HUES48 (cell line): ENCODE measurements around the gene FHIT.

Experiments used
- H3K27ac ChIP-seq: one replicate; pipeline ENCODE4 v1.7.0; 2013; ENCODE audit warnings: low read depth, low read length, inconsistent platforms
- H3K27me3 ChIP-seq: 2 replicates; pipeline ENCODE4 v1.6.1; 2013; ENCODE audit warnings: mild to moderate bottlenecking, low read length; ENCODE audit not compliant: control insufficient read depth, insufficient read depth
- H3K36me3 ChIP-seq: 2 replicates; pipeline ENCODE4 v1.6.1; 2013; ENCODE audit warnings: low read length; ENCODE audit not compliant: control insufficient read depth, insufficient read depth
- H3K4me1 ChIP-seq: 2 replicates; pipeline ENCODE4 v1.6.1; 2013; ENCODE audit warnings: mild to moderate bottlenecking, low read length; ENCODE audit not compliant: control insufficient read depth, insufficient read depth
- H3K4me3 ChIP-seq: 2 replicates; pipeline ENCODE4 v1.5.1; 2013; ENCODE audit warnings: mild to moderate bottlenecking, low read depth, low read length
- H3K9ac ChIP-seq: 2 replicates; pipeline ENCODE4 v1.6.1; 2013; ENCODE audit warnings: mild to moderate bottlenecking, low read depth, low read length, moderate library complexity
- H3K9me3 ChIP-seq: 2 replicates; pipeline ENCODE4 v1.6.1; 2013; ENCODE audit warnings: low read length; ENCODE audit not compliant: control insufficient read depth, insufficient read depth

FHIT gene

DNA sequence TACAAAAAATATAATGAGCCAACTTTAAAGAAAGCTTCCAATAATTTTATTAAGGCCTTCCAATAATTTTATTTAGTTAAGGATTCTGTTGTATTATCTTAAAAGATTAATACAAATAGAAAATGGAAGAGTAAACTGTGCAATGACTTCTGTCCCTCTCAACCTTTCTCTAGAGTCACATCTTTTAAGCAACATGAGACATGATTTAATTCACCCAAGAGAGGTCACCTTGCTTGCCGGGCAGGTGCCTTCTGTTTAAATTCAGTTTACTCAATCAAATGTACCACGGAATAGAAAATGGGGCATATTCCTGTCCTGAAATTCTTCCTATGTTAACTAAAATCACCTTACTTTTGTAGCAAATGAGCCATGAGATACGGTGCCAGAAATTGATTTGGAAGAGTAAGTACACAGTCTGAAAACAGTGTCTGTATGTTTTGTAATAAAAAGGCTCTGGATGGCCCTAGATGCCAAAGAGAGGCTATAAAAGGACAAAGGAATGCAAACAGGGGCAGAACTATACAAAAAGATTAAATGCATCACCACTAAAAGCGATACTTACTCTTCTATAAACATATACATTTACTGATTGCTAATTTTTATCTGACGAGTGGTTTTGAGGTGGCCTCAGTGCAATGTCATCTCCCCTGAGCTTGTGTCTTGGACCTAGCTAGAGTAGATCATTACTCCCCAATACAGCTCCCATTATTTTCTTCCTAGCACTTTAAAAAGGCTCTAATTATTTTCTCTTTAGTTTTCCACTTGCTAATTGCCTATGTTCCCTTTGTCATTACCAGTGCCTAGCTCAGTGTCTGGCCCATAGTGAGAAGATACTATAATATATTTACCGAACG lies 134.0 kb downstream of the FHIT start:
- no peak overlapping the region for H3K4me3 ChIP-seq
- H3K4me1 ChIP-seq = no peaks in the 10 kb centered on the region
- no peaks in the 10 kb centered on the region for H3K27me3 ChIP-seq
- H3K9ac ChIP-seq = no peak overlapping the region
- H3K27ac ChIP-seq = no peak overlapping the region
- H3K36me3 ChIP-seq = no peaks in the 10 kb centered on the region
- no peaks in the 10 kb centered on the region; the same call in 1 of the 2 replicates for H3K9me3 ChIP-seq

DNA sequence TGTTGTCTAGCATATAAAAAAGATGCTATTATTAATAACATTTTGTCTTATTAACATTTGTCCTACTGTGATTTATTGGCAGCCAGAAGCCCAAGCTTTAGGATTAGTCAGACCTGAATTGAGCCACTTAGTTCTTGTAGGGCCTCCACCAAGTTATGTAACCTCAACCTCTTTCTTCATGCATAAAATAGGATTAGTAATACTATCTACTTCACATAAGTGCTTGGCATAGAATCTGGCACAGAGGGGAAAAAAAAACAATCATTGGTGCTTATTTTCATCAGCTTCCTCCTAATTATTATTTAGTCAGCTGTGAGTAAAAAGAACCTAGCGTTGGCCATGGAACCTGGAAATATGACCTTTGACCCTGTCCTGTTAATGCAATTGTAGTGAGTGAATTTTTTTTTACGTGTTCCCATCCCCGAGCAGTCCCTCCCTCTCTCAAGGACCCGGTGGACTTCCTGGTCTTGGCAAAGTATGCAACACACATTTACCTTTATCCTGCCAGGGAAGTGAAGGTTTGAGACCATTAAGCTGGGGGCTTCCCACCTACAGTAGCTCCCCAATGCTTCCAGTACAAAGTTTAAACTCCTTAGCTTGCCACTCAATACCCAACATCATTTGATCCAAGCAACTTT lies 136.8 kb downstream of the FHIT start:
- no peak overlapping the region for H3K4me3 ChIP-seq
- H3K4me1 ChIP-seq = no peaks in the 10 kb centered on the region
- H3K9me3 ChIP-seq = no peaks in the 10 kb centered on the region
- H3K27ac ChIP-seq = no peak overlapping the region
- no peaks in the 10 kb centered on the region for H3K36me3 ChIP-seq
- no peaks in the 10 kb centered on the region for H3K27me3 ChIP-seq
- no peak overlapping the region for H3K9ac ChIP-seq

DNA sequence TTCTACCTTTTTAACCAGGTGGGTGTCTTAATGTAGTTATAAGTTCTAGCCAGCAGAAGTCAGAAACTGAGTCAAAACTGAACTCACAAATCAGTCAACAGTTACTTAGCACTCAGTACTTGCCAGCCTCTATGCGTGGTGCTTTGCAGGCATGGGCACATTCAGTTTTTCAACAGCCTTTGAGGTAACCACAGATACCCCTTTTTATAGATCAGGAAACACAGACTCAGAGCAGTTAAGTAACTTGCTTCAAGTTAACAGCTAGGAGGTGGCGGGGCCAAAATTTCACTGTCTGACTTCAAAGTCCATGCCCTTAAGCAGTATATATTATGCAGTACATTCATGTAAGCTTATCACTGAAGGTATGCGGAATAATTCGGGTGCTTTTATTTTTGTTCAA lies 139.4 kb downstream of the FHIT start:
- no peak overlapping the region for H3K27ac ChIP-seq
- no peaks in the 10 kb centered on the region for H3K4me1 ChIP-seq
- no peaks in the 10 kb centered on the region for H3K36me3 ChIP-seq
- H3K9me3 ChIP-seq = no peaks in the 10 kb centered on the region
- H3K4me3 ChIP-seq = no peak overlapping the region
- no peaks in the 10 kb centered on the region for H3K27me3 ChIP-seq
- no peak overlapping the region for H3K9ac ChIP-seq

DNA sequence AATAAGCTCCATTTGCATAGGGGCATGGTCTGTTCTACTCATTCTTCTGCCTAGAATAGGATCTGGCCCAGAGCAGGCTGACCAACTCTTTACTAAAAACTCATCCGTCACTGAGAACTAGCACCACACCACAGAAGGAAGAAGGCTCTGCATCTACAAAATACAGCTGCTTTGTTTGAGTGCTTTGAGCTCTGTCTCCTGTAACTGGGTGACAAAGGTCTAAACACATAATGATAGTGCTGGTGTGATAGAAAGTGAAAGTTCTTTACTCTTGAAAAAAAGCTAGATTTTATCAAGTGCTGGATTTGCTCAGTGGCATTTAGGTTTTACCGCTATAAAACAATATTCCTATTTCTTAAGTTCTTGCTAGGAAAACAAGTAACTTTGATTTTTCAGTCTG lies 140.7 kb downstream of the FHIT start:
- H3K27ac ChIP-seq = no peak overlapping the region
- peaks cover 6% of the 10 kb centered on the region; the same call in 1 of the 2 replicates for H3K4me1 ChIP-seq
- no peaks in the 10 kb centered on the region for H3K9me3 ChIP-seq
- H3K36me3 ChIP-seq = no peaks in the 10 kb centered on the region
- no peak overlapping the region for H3K4me3 ChIP-seq
- no peaks in the 10 kb centered on the region for H3K27me3 ChIP-seq
- no peak overlapping the region for H3K9ac ChIP-seq

DNA sequence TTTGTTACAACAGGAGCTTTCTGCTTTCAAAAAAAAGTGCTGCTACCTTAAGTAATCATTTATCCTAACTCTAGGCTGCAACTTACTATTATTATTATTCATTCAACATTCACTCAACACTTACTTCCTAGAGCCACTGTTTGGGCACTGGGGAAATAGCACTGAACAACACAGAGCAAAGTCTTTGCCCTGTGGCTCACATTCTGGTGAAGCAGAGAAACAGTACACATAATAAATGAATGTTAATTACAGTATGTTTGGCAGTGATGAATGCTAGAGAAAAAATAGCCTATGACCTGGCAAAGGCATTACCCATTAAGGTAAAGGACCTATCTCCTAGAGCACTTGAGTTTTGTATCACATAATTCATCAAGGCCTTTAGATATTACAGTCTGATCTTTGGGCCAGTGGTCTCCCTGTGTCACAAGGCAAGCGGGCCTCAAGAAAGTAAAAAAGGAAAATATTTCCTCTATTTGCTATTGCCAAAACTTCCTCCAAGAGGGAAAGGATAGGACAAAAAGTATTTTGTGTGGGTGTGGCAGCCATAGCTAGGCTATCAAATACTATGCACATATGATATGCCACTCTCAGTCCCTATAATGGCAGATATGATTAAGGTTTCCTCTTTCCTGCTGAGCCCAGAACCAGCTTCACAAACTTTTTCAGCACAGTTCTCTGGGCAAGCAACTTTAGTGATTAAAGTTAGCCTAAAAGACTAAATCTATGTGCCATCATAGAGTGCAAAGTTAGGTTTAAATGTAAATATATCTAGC lies 142.8 kb downstream of the FHIT start:
- H3K4me1 ChIP-seq = peaks cover 7% of the 10 kb centered on the region; the same call in 1 of the 2 replicates
- H3K4me3 ChIP-seq = no peak overlapping the region
- H3K36me3 ChIP-seq = no peaks in the 10 kb centered on the region
- H3K27ac ChIP-seq = no peak overlapping the region
- H3K27me3 ChIP-seq = no peaks in the 10 kb centered on the region
- H3K9me3 ChIP-seq = no peaks in the 10 kb centered on the region
- no peak overlapping the region for H3K9ac ChIP-seq

DNA sequence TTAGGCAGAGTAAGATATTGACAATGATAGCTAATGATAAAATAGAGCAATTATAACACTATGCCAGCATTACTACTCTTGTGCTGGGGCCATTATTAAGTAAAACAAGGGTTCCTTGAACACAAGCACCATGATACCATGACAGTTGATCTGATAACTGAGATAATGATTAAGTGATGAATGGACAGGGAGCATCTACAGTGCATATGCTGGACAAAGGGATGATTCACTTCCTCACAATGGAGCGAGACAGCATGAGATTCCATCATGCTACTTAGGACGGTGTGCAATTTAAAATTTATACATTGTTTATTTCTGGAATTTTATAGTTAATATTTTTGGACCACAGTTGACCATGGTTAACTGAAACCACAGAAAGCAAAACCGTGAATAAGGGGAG lies 156.6 kb downstream of the FHIT start:
- H3K27me3 ChIP-seq = no peaks in the 10 kb centered on the region
- H3K36me3 ChIP-seq = no peaks in the 10 kb centered on the region
- H3K27ac ChIP-seq = no peak overlapping the region
- peaks cover 7% of the 10 kb centered on the region for H3K4me1 ChIP-seq
- no peak overlapping the region for H3K9ac ChIP-seq
- no peaks in the 10 kb centered on the region for H3K9me3 ChIP-seq
- no peak overlapping the region for H3K4me3 ChIP-seq

DNA sequence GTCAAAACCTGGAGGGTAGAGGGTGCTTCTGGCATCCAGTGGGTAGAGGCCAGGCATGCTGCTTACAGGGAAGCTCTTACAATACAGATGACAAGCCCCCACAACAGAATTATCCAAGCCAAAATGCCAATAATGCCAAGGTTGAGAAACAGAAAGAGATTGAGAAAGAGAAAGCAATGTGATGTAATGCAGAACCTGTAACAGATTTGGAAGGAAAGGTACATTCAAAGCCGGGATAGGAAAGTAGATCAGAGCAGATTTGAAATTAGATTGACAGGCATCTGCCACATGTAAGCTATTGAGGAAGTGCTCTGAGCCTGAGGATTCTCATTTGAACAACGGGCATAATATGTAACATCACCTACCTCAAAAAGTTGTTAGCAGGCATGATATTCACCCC lies 157.9 kb downstream of the FHIT start:
- Histone ChIP-seq H3K4me1 (peaks cover 7% of the 10 kb centered on the region), H3K4me3 (no peak overlapping the region), H3K27ac (no peak overlapping the region)

DNA sequence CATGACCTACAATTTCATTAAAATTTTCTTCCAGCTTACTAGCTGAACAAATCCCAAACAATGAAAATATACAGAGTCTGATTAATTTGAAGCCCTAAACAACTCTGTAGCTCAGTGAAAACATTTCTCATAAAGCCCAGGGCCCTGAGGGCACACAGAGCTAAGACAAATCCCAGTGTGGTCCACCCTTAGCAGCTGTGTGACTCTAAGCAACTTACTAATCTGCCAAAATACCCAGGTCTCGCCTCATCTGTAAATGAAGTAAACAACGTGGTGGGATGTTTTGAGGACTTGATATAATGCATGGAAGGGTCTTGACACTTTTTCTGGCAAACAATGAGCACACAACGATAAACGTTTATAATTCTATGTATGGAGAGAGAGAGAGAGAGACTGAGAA lies 158.4 kb downstream of the FHIT start:
- Histone ChIP-seq H3K27me3 (no peaks in the 10 kb centered on the region), H3K36me3 (no peaks in the 10 kb centered on the region), H3K9me3 (no peaks in the 10 kb centered on the region), H3K27ac (no peak overlapping the region), H3K4me3 (no peak overlapping the region), H3K9ac (no peak overlapping the region), H3K4me1 (peaks cover 7% of the 10 kb centered on the region)

More for the DNA sequence above, 157.9 kb downstream of the FHIT start:
- H3K9ac ChIP-seq = no peak overlapping the region
- H3K9me3 ChIP-seq = no peaks in the 10 kb centered on the region
- no peaks in the 10 kb centered on the region for H3K36me3 ChIP-seq
- no peaks in the 10 kb centered on the region for H3K27me3 ChIP-seq

DNA sequence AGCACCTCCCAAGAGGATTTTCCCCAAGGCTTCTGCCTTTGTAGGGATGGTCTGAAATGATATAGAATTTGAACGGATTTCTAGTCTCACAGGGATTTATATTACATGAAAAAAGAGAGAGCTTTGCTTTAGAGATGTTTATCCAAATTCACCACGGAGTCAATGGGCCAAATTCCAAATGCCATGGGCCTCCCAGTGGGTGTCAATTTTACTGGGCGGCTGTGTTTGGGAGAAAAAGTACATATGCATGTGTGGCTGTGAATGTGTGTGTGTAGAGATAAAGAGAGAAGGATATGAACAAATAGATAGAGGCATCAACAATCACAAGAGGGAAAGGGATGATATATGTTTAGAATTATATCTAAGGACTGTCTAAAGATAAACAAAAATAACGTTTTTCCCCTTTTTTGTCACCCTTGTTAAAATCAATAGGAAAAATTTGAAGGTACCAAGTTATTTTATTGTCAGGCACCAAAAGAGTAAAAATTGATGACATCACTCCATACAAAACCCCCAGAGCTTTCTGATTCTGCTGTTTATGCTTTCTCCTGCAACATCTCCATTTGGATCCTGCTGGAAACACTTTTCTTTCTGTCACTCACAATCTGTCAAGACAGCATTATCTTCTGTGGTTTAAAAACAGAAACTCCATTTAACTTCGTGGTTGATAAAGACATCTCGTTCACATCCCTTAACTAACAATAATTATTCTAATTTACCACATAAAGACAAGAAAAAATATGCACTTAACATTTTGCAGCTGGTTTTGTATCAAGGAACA lies 160.7 kb downstream of the FHIT start:
- H3K9ac ChIP-seq = no peak overlapping the region
- H3K36me3 ChIP-seq = no peaks in the 10 kb centered on the region
- no peak overlapping the region for H3K4me3 ChIP-seq
- no peaks in the 10 kb centered on the region for H3K9me3 ChIP-seq
- H3K27me3 ChIP-seq = no peaks in the 10 kb centered on the region
- peaks cover 16% of the 10 kb centered on the region for H3K4me1 ChIP-seq
- H3K27ac ChIP-seq = no peak overlapping the region

DNA sequence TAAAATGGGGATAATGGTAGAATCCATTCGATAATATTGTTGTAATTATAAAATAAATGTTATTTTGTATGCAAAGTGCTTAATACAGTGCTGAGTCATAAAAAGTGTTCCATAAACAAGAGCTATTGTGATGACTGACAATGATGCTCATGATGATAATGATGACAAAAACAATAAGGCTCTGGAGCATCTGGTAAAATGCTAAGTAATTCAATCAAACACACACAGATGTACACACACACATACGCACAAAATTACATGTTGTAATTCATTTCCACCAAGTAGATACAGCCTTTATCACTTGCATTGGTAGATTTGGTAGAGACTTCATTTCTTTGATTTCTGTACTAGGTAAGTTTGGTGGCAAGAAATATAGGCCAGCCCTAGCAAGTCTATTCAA lies 163.8 kb downstream of the FHIT start:
- Histone ChIP-seq H3K36me3 (no peaks in the 10 kb centered on the region), H3K4me3 (no peak overlapping the region), H3K9me3 (no peaks in the 10 kb centered on the region), H3K4me1 (peaks cover 16% of the 10 kb centered on the region), H3K9ac (no peak overlapping the region), H3K27ac (no peak overlapping the region), H3K27me3 (no peaks in the 10 kb centered on the region)
